Measurements from ENCODE around the gene WASHC1. TPM values are rescaled to one million over a fixed set of nuclear protein-coding genes. Genes with fewer than 3 reads are reported as not detected.
A peak's percentile ranks its signal among the peaks of the same experiment; 100 is the strongest.
"Not testable (repeated sequence)": the region's sequence is repeated elsewhere in the genome, so short reads cannot be mapped to it uniquely, and the experiment has no call there.

WASHC1 gene
- total and polyA plus RNA-seq, 2 of the 8 experiments (the other 6 are each of a cell fraction or from before 2014, with no cell fraction given) = 6.4 to 10.0 TPM

GRCh38 chr9:11206-11605 lies 18.1 kb downstream of the WASHC1 start:
- H3K9ac ChIP-seq (replicated peaks in 1 of 4; ENCODE audit: extremely low read depth in 1 of 4, low read depth in 3 of 4, low read length in 3 of 4); H3K36me3 ChIP-seq (ENCODE audit: control insufficient read depth in 2 of 4, insufficient read depth in 4 of 4, low read length in 3 of 4); H4K8ac ChIP-seq (ENCODE audit: extremely low read depth, insufficient read depth, low read length); H3K9me3 ChIP-seq (ENCODE audit: insufficient read depth in 2 of 2, low read depth in 1 of 2, low read length in 1 of 2); H2BK120ac ChIP-seq (replicated peaks; ENCODE audit: low read depth, low read length); H3K14ac ChIP-seq (ENCODE audit: insufficient read length); H3K4me1 ChIP-seq (replicated peaks in 1 of 4; ENCODE audit: control insufficient read depth in 3 of 4, insufficient read depth in 4 of 4, low read length in 3 of 4); H2BK12ac ChIP-seq (ENCODE audit: low read depth, low read length); FAIRE-seq; POLR2A ChIA-PET (ENCODE audit: partially characterized antibody); H3K79me2 ChIP-seq (ENCODE audit: control insufficient read depth in 1 of 2, insufficient read depth in 2 of 2, low read length in 2 of 2); H2AFZ ChIP-seq (ENCODE audit: low read length); H4K91ac ChIP-seq (replicated peaks; ENCODE audit: insufficient read length, low read length); H3K4me2 ChIP-seq (ENCODE audit: insufficient read depth in 1 of 2, low read depth in 2 of 2, low read length in 2 of 2); H3K27me3 ChIP-seq (replicated peaks in 1 of 4; ENCODE audit: control insufficient read depth in 3 of 4, extremely low read depth in 1 of 4, insufficient read depth in 3 of 4, low read length in 3 of 4); H3K4ac ChIP-seq (replicated peaks; ENCODE audit: insufficient read length, low read depth, low read length); H2BK15ac ChIP-seq (ENCODE audit: low read length); H3K23me2 ChIP-seq (ENCODE audit: low read depth, low read length); H3K18ac ChIP-seq (ENCODE audit: extremely low read depth, low read length); H2AK5ac ChIP-seq (ENCODE audit: low read depth, low read length); H3K27ac ChIP-seq (ENCODE audit: low read depth, low read length); H2BK5ac ChIP-seq (ENCODE audit: low read depth, low read length); H3K56ac ChIP-seq (replicated peaks; ENCODE audit: insufficient read length, low read depth, low read length); H3K4me3 ChIP-seq (ENCODE audit: extremely low read depth in 1 of 4, insufficient read depth in 2 of 4, low read depth in 3 of 4, low read length in 4 of 4); CTCF ChIA-PET (ENCODE audit: partially characterized antibody); H4K5ac ChIP-seq (ENCODE audit: insufficient read length, low read depth, low read length); H2BK20ac ChIP-seq (ENCODE audit: low read length); H4K20me1 ChIP-seq (replicated peaks in 1 of 2; ENCODE audit: control insufficient read depth in 1 of 2, insufficient read depth in 2 of 2, low read length in 2 of 2); H3K79me1 ChIP-seq (ENCODE audit: low read depth, low read length); H3K23ac ChIP-seq (ENCODE audit: insufficient read length): not testable (repeated sequence)
- TF ChIP-seq SRF (IDR thresholded peaks at IDR 0.05; ENCODE audit: low read depth, low read length) (peak; percentile 28; the same call in 1 of the 2 replicates), RAD21 (IDR thresholded peaks at IDR 0.05 in 1 of 2, conservative IDR thresholded peaks at IDR 0.05 in 1 of 2; ENCODE audit: low read depth in 2 of 2, low read length in 2 of 2) (peak; percentile 28 to 35; a peak in 3 of 4 replicates), CTCF (IDR thresholded peaks at IDR 0.05; ENCODE audit: control extremely low read depth in 1 of 3, insufficient read depth in 1 of 3, low read depth in 1 of 3, low read length in 3 of 3) (peak; percentile 31 to 52 (median 42)), TCF12 (IDR thresholded peaks at IDR 0.05; ENCODE audit: low read depth, low read length) (0 out of 2 replicates have a peak, but pooled peaks have one; percentile 12)
- WGBS, 2 experiments (ENCODE audit: extremely low coverage in 1 of 2, insufficient coverage in 1 of 2, insufficient read length in 1 of 2, insufficient replicate concordance in 2 of 2, low coverage in 1 of 2, low lambda C conversion rate in 2 of 2, missing lambda C conversion rate in 1 of 2) = 41% methylated on average over 7 of the region's 26 CpGs; no CpG with 5 or more reads in 1 of the 2 experiments
- peak in 1 of 2 experiments; percentile 98 for DNase-seq (ENCODE audit: low read depth in 1 of 2, low spot score in 2 of 2)

Measured in H1 (cell line).